ENCODE results near the gene SLCO2B1. TPM values are rescaled to one million over a fixed set of nuclear protein-coding genes. Genes with fewer than 3 reads are reported as not detected.

SLCO2B1 gene
- total RNA-seq, 1 experiment from 2014 or later, result not detected

GRCh38 chr11:75219869-75220268, 69.0 kb downstream of the SLCO2B1 start:
- no peaks in the 10 kb centered on the region for H3K79me1 ChIP-seq (ENCODE audit: insufficient read depth, low read depth, low read length, poor library complexity, severe bottlenecking)
- no peak overlapping the region for H3K23ac ChIP-seq (ENCODE audit: insufficient read length, low read depth, low read length)
- H3K27ac ChIP-seq (ENCODE audit: insufficient read length, low read depth, low read length), result no peak overlapping the region
- H3K79me2 ChIP-seq (ENCODE audit: insufficient read depth, low read length), result no peaks in the 10 kb centered on the region
- H4K5ac ChIP-seq (ENCODE audit: insufficient read length, low read depth, low read length), result no peak overlapping the region
- H3K14ac ChIP-seq (ENCODE audit: insufficient read depth, low read length), result no peak overlapping the region
- no peak overlapping the region for H3T11ph ChIP-seq (ENCODE audit: low read length)
- DNase-seq, result no peak
- Mint-ChIP-seq H3K4me1 (peaks cover 6 to 8% of the 10 kb centered on the region in 2 experiments; a peak in 2 of 4 replicates), H3K36me3 (ENCODE audit: insufficient read depth in 1 of 3, low read depth in 3 of 3) (no peaks in the 10 kb centered on the region), H3K9me3 (no peaks in the 10 kb centered on the region), H3K27me3 (ENCODE audit: low read depth) (peaks cover 35% of the 10 kb centered on the region), H3K27ac (no peak overlapping the region), H3K4me3 (no peak overlapping the region)
- no peak overlapping the region for H2BK20ac ChIP-seq (ENCODE audit: low read depth, low read length, poor library complexity, severe bottlenecking)
- H2BK15ac ChIP-seq (ENCODE audit: low read depth, low read length), result no peak overlapping the region
- no peak overlapping the region for H2AK5ac ChIP-seq (ENCODE audit: insufficient read length, low read length)
- H3K27me3 ChIP-seq (ENCODE audit: insufficient read depth, low read length), result no peaks in the 10 kb centered on the region; the same call in 1 of the 2 replicates
- no peaks in the 10 kb centered on the region; the same call in 1 of the 2 replicates for H3K4me1 ChIP-seq (ENCODE audit: insufficient read depth, low read length)
- H4K8ac ChIP-seq (replicated peaks; ENCODE audit: insufficient read length, low read depth, low read length), result no peak overlapping the region
- no peak overlapping the region for H3K9ac ChIP-seq (ENCODE audit: extremely low read depth, insufficient read length, low read length)
- H4K91ac ChIP-seq (ENCODE audit: insufficient read length, low read depth, low read length), result no peak overlapping the region
- TF ChIP-seq CTCF (conservative IDR thresholded peaks at IDR 0.05), result no peak
- no peak overlapping the region for H3K4me2 ChIP-seq (ENCODE audit: insufficient read depth, insufficient read length, low read length)
- H3K4ac ChIP-seq (ENCODE audit: low read depth, low read length), result no peak overlapping the region
- no peak overlapping the region for H2BK120ac ChIP-seq (ENCODE audit: low read depth, low read length, poor library complexity, severe bottlenecking)
- no peak overlapping the region for H2BK5ac ChIP-seq (ENCODE audit: insufficient read length, low read length)
- no CpG with 5 or more reads among the region's 2 CpGs for WGBS (ENCODE audit: extremely low coverage, insufficient read length, low lambda C conversion rate)
- no peaks in the 10 kb centered on the region for H4K20me1 ChIP-seq (ENCODE audit: control insufficient read depth, insufficient read depth, insufficient read length)
- no peak overlapping the region for H2AFZ ChIP-seq (ENCODE audit: low read length)
- no peaks in the 10 kb centered on the region for H3K23me2 ChIP-seq (ENCODE audit: insufficient read length, low read depth, low read length, poor library complexity, severe bottlenecking)
- no peak overlapping the region for H3K18ac ChIP-seq (ENCODE audit: insufficient read length, low read depth, low read length)
- no peak overlapping the region for H3K56ac ChIP-seq (ENCODE audit: insufficient read length, low read depth, low read length)
- no peak overlapping the region for H2BK12ac ChIP-seq (ENCODE audit: insufficient read length, low read depth, low read length)
- H3K9me3 ChIP-seq (ENCODE audit: control insufficient read depth, low read depth, low read length), result no peaks in the 10 kb centered on the region

Data from H9 (cell line).